A673 (cell line): ENCODE results near the gene PGA3.

Experiments used
- EZH2 ChIP-seq: fragments of 200-600 bp; sonication (generic); IDR thresholded peaks from 2 replicates; pipeline ENCODE4 v1.6.1; 2017; ENCODE audit warnings: borderline replicate concordance, low read depth, mild to moderate bottlenecking, mixed read lengths, antibody characterized with exemption, low read length; ENCODE audit not compliant: poor library complexity, severe bottlenecking
- TF ChIP-seq, protein P1 (sequence below): fragments of 300-800, 200-600 bp; sonication (generic); conservative IDR thresholded peaks from 2 replicates; pipeline ENCODE4 v1.5.1; 2017; ENCODE audit warnings: low read depth, mild to moderate bottlenecking, antibody characterized with exemption, low read length, moderate library complexity, mixed read lengths

DNA sequence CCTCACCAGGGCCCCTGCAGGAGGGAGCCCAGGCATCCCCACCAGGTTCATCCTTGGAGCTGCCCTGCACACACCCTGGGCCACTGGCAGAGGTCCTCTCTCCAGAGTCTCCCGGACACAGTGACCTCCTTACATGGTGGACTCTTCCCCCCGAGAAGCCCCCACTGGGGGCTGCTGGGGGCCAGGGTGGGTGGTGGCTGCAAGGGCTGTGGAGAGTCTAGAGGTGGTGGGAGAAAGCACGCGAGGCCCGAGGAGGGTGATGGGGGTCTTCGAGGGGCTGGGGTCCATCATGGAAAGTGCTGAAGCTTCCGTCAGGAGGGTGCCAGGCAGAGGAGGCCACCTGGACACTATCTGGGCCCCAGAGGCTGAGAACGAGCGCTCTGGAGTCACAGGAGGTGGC is 55.2 kb downstream of the PGA3 start:
- TF ChIP-seq, protein P1, sequence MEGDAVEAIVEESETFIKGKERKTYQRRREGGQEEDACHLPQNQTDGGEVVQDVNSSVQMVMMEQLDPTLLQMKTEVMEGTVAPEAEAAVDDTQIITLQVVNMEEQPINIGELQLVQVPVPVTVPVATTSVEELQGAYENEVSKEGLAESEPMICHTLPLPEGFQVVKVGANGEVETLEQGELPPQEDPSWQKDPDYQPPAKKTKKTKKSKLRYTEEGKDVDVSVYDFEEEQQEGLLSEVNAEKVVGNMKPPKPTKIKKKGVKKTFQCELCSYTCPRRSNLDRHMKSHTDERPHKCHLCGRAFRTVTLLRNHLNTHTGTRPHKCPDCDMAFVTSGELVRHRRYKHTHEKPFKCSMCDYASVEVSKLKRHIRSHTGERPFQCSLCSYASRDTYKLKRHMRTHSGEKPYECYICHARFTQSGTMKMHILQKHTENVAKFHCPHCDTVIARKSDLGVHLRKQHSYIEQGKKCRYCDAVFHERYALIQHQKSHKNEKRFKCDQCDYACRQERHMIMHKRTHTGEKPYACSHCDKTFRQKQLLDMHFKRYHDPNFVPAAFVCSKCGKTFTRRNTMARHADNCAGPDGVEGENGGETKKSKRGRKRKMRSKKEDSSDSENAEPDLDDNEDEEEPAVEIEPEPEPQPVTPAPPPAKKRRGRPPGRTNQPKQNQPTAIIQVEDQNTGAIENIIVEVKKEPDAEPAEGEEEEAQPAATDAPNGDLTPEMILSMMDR, result no peak
- TF ChIP-seq EZH2, result no peak
